GM12878 (cell line): Measurements from ENCODE around the gene NKAIN2.

Source experiments
- ATF7 ChIP-seq: fragments of 450-650 bp; IDR thresholded peaks from 2 replicates; pipeline ENCODE4 v1.6.1; 2016; ENCODE audit warnings: low read depth, mild to moderate bottlenecking
- BHLHE40 ChIP-seq, 2 experiments: fragments of 450-650 bp in 1 of 2; IDR thresholded peaks; 2 replicates each; pipeline ENCODE4 v1.6.1; 2011 to 2017; ENCODE audit warnings: low read depth in 2 of 2, borderline replicate concordance in 1 of 2, improper control_type of control experiment in 1 of 2, low read length in 1 of 2, mild to moderate bottlenecking in 1 of 2
- CHD1 ChIP-seq: IDR thresholded peaks from 2 replicates; pipeline ENCODE4 v1.6.1; 2012; ENCODE audit warnings: low read depth, low read length, improper control_type of control experiment
- CHD2 ChIP-seq: IDR thresholded peaks from 2 replicates; pipeline ENCODE4 v1.6.1; 2011; ENCODE audit warnings: low read depth, low read length, improper control_type of control experiment, borderline replicate concordance
- CREM ChIP-seq: IDR thresholded peaks from 2 replicates; pipeline ENCODE4 v1.6.1; 2014; ENCODE audit warnings: antibody characterized with exemption, low read depth
- EGR1 ChIP-seq, 2 experiments: IDR thresholded peaks; 1 replicate in 1 of 2; 2 replicates in 1 of 2; pipeline ENCODE4 v1.6.1; 2011 to 2012; ENCODE audit warnings: low read depth in 2 of 2, low read length in 2 of 2, borderline replicate concordance in 1 of 2, mild to moderate bottlenecking in 1 of 2, moderate library complexity in 1 of 2
- ESRRA ChIP-seq: IDR thresholded peaks from 2 replicates; pipeline ENCODE4 v1.6.1; 2012; ENCODE audit warnings: mild to moderate bottlenecking, low read length, improper control_type of control experiment
- POLR2A ChIP-seq: IDR thresholded peaks from 2 replicates; pipeline ENCODE4 v1.6.1; 2011; ENCODE audit warnings: low read depth, mild to moderate bottlenecking, low read length
- WRNIP1 ChIP-seq: IDR thresholded peaks from 2 replicates; pipeline ENCODE4 v1.6.1; 2011; ENCODE audit warnings: low read depth, low read length, improper control_type of control experiment, borderline replicate concordance
- TF ChIP-seq, protein P1 (sequence below): IDR thresholded peaks from 2 replicates; pipeline ENCODE4 v1.6.1; 2011; ENCODE audit warnings: low read depth, mild to moderate bottlenecking, low read length, moderate library complexity, borderline replicate concordance; ENCODE audit errors: extremely low read depth
- TF ChIP-seq, protein P2 (sequence below): IDR thresholded peaks from 2 replicates; pipeline ENCODE4 v1.6.1; 2011; ENCODE audit warnings: low read depth, low read length, improper control_type of control experiment, borderline replicate concordance
- TF ChIP-seq, protein P3 (sequence below): IDR thresholded peaks from 2 replicates; pipeline ENCODE4 v1.6.1; 2011; ENCODE audit warnings: borderline replicate concordance, low read depth, mild to moderate bottlenecking, moderate library complexity, mixed read lengths, low read length; ENCODE audit not compliant: insufficient read depth; ENCODE audit errors: extremely low read length

DNA sequence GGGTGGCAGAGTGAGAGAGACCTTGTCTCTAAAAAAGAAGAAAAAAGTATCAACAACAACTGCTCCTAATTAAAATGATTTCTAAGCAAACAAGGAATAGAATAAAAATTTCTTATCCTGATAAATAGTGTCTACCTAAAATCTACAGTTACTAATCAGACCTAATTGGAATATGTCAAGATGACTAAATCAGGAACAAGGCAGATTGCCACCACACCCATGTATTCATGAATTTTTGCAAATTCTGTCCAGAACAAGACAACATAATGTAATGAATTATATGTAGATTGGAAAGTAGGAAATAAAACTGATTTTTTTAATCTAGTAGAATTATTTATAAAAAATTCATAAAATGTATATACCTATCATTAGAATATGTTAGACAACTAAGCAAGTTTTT is 339.8 kb downstream of the NKAIN2 start:
- TF ChIP-seq CREM = no peak
- no peak for TF ChIP-seq ESRRA
- TF ChIP-seq, protein P1, sequence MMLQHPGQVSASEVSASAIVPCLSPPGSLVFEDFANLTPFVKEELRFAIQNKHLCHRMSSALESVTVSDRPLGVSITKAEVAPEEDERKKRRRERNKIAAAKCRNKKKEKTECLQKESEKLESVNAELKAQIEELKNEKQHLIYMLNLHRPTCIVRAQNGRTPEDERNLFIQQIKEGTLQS = no peak
- TF ChIP-seq POLR2A = no peak
- TF ChIP-seq, protein P2, sequence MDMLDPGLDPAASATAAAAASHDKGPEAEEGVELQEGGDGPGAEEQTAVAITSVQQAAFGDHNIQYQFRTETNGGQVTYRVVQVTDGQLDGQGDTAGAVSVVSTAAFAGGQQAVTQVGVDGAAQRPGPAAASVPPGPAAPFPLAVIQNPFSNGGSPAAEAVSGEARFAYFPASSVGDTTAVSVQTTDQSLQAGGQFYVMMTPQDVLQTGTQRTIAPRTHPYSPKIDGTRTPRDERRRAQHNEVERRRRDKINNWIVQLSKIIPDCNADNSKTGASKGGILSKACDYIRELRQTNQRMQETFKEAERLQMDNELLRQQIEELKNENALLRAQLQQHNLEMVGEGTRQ = no peak
- no peak for TF ChIP-seq EGR1 (IDR thresholded peaks at IDR 0.05; ENCODE audit: borderline replicate concordance in 1 of 2, low read depth in 2 of 2, low read length in 2 of 2)
- TF ChIP-seq, protein P3, sequence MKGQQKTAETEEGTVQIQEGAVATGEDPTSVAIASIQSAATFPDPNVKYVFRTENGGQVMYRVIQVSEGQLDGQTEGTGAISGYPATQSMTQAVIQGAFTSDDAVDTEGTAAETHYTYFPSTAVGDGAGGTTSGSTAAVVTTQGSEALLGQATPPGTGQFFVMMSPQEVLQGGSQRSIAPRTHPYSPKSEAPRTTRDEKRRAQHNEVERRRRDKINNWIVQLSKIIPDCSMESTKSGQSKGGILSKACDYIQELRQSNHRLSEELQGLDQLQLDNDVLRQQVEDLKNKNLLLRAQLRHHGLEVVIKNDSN = no peak
- TF ChIP-seq BHLHE40 (IDR thresholded peaks at IDR 0.05; ENCODE audit: borderline replicate concordance in 1 of 2, low read depth in 2 of 2, low read length in 1 of 2) = no peak
- no peak for TF ChIP-seq CHD2
- no peak for TF ChIP-seq CHD1
- no peak for TF ChIP-seq ATF7
- TF ChIP-seq WRNIP1 = no peak
